Omental fat pad (tissue), 4 donors: ENCODE data around the gene ALG12. TPM values are rescaled to one million over a fixed set of nuclear protein-coding genes. Genes with fewer than 3 reads are reported as not detected.
A peak's percentile ranks its signal among the peaks of the same experiment; 100 is the strongest.

Experiments
- ATAC-seq: fragments of 150-250 bp; one replicate; pipeline ENCODE4 v1.9.1; 2016; ENCODE audit warnings: mild to moderate bottlenecking, moderate library complexity; ENCODE audit not compliant: low FRiP score
- DNase-seq: peaks from one replicate; pipeline ENCODE4 v3.0.0-alpha.2; 2019; ENCODE audit warnings: low spot score
- total RNA-seq, 4 donors: library from RNA; depleted of rRNA; stranded (reverse); fragments of >200 nt; gene quantifications; one replicate each; pipeline ENCODE4 v1.1.0, GENCODE V29; 2016
- TF ChIP-seq, protein P1 (sequence below), 3 donors: fragments of 450-650 bp; IDR thresholded peaks; one replicate each; pipeline ENCODE4 v1.5.1; 2016 to 2017; ENCODE audit warnings: antibody characterized with exemption in 3 of 3, mild to moderate bottlenecking in 3 of 3, moderate library complexity in 2 of 3

The ALG12 gene
- total RNA-seq, 4 donors from 2014 or later: 11.7 to 21.8 (median 13.0) TPM

DNA sequence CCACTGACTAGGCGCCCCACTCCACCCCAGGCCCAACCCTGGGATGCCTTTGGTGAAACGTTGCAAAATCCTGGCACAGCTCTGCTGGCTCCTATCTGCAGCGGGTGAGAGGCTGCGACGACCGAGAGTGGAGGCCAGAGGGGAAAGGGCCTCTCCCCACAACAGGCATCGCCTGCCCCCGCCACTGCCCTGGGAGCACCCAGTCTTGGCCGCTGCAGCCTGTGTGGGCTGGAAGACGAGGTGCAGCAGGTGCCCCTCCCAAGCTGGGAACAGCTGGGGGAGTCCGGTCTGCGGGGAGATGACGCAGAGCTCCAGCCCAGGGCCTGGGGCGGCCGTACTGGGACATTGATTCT is 38.2 kb upstream of the ALG12 start:
- TF ChIP-seq, protein P1, sequence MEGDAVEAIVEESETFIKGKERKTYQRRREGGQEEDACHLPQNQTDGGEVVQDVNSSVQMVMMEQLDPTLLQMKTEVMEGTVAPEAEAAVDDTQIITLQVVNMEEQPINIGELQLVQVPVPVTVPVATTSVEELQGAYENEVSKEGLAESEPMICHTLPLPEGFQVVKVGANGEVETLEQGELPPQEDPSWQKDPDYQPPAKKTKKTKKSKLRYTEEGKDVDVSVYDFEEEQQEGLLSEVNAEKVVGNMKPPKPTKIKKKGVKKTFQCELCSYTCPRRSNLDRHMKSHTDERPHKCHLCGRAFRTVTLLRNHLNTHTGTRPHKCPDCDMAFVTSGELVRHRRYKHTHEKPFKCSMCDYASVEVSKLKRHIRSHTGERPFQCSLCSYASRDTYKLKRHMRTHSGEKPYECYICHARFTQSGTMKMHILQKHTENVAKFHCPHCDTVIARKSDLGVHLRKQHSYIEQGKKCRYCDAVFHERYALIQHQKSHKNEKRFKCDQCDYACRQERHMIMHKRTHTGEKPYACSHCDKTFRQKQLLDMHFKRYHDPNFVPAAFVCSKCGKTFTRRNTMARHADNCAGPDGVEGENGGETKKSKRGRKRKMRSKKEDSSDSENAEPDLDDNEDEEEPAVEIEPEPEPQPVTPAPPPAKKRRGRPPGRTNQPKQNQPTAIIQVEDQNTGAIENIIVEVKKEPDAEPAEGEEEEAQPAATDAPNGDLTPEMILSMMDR (IDR thresholded peaks at IDR 0.05): no peak
- ATAC-seq: peak; percentile 24

GRCh38 chr22:49955581-49956417 is 37.6 kb upstream of the ALG12 start:
- DNase-seq: no peak
- TF ChIP-seq, protein P1 (IDR thresholded peaks at IDR 0.05): no peak
- no peak for ATAC-seq

More for the DNA sequence above, 38.2 kb upstream of the ALG12 start:
- no peak for DNase-seq

GRCh38 chr22:49954991-49955580 is 36.8 kb upstream of the ALG12 start:
- TF ChIP-seq, protein P1 (IDR thresholded peaks at IDR 0.05): no peak
- no peak for ATAC-seq
- no peak for DNase-seq

DNA sequence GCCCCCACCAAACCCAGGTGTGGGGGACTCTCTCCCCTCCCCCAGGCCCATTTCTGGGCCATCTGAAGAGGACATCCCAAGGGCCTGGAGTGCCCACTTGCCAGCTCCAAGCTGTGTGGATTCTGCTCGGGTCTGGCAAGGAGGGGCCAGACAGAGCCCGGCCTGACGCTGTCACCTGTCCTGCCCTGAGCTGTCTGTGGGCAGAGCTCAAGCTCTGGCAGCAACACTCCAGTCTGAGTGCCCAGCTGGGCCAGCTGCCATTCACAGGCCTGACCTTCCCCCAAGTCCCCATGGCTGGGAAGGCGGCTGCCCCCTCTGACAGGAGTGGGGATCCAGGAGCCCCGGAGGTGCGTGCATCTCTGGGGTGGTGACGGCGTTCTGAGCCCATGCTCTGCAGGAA is 36.1 kb upstream of the ALG12 start:
- TF ChIP-seq, protein P1 (IDR thresholded peaks at IDR 0.05): no peak
- ATAC-seq (no peak), DNase-seq (no peak)

GRCh38 chr22:49953680-49954344 is 35.6 kb upstream of the ALG12 start:
- ATAC-seq (no peak), DNase-seq (no peak)
- TF ChIP-seq, protein P1 (IDR thresholded peaks at IDR 0.05): no peak

DNA sequence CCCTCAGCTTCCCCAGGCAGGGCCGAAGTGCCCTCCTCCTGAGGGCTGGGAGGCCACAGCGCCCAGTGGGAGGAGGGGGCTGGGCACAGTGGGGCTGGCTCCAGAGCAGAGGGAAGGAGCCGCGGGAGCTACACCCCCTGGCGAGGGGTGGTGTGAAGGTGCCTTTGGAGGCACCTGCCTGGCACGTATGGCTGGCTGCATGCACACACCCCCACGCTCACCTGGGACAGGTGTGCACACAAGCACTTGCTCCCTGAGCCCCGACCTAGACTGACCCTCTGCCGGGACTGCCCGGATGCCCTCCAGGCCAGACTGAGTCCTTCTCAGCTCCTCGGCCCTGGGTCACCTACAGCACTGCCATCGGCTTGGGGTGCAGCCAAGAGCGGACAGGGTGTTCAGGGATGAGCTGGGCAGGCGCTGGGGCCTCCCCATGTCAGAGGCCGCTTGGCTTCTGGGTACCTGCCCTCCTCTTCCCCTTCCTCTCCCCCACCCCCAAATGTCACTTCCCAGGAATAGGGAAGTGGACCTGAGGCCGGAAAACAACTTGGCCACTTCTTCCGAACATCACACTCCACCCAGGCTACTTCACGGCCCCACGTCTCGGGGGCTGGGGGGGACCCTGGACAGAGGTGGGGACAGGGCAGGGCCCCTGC is 34.9 kb upstream of the ALG12 start:
- TF ChIP-seq, protein P1 (IDR thresholded peaks at IDR 0.05): no peak
- DNase-seq (no peak), ATAC-seq (no peak)
